Measurements from ENCODE around the gene PDE1C.
"Not testable (repeated sequence)": the region's sequence is repeated elsewhere in the genome, so short reads cannot be mapped to it uniquely, and the experiment has no call there.

PDE1C gene

DNA sequence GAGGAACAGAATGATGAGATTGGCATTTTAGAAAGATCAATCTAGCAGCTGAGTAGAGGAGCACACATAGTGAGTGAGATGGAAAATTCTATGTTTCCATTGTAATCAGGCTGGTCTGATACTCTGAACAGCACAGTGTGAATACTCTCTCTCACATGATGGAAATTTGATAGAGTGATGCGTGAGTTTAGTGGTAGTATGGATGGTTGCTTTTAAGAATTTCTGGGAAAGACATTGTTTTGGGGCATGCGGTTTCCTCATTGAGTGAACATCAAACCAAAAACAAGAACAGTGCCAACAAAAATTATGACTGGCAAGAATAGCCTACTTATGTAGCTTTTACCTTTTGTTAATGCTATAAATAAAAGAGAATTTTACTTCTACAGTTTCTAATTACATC lies 183.2 kb downstream of the PDE1C start:
- no peak for DNase-seq

DNA sequence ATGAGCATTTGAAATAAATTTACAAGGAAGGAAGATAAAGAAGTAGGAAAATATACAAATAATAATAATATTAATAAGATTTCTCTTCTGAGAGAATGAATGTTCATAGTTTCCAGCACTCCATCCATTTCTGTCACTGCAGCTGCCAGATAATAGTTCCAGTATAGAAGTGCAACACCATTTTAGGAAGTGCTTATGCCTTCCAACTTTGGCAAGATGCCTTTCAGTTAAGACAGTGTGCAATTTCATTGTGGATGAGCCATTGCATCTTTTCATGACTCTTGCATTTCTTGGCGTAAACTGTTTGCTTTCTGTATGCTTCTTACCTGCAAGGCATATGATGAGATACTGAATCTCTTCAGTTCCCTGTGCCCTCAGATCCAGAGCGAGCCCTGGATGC lies 185.0 kb downstream of the PDE1C start:
- no peak for DNase-seq

DNA sequence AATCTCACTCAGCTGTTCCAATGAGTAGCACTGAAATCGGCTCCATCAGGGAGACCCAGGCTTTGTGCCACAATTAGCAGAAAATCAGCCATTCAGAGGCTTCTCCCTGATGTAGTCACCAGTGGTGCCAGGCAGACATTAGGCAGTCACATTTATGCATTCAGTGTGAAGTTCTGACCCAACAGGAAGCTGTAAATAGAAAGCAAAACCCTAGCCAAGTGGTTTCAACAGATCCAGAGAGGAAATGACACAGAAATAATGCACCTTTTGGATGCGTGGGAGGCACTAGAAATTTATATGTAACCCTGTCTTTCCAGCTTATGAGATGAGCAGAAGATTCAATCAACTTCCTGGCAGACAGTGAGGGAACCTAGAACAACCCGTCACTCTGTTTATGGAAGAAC lies 186.4 kb downstream of the PDE1C start:
- no peak for DNase-seq

DNA sequence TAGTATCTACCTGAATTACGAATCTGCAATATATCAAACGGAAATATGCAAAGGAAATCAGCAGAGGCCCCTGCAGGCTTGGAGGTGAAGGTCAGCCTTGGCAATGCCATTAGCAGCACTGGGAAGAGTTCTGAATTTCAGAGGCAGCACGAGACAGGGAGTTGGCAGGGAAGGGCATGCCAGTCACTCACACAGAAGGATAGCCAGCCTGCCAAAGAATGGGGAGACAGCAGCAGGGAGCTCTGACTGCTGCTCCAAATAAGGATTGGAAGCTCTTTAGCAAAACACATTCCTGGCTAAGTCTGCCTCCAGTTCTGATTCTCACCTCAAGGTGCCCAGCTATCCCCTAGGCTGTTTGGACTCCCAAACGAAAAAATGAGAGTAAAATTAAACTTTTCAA lies 188.0 kb downstream of the PDE1C start:
- no peak for DNase-seq

DNA sequence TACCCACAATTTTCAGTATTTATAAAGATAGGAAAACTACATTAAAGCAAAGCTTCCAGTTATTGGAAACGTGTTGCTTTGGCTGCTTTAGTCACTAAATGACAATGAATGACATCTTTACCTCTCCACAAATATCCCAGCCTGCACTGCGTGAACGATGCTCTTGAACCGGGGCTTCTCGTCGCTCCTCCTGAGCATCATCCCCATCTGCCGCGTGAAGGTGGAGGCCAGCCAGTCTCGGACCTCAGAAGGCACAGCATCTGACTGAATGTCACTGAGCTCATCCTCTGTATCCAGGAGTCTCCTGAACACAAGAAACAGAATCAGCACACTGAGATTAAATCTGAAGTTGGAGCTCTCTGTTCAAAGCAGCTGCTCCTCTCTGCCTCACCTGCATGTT lies 191.3 kb downstream of the PDE1C start:
- no peak for DNase-seq

DNA sequence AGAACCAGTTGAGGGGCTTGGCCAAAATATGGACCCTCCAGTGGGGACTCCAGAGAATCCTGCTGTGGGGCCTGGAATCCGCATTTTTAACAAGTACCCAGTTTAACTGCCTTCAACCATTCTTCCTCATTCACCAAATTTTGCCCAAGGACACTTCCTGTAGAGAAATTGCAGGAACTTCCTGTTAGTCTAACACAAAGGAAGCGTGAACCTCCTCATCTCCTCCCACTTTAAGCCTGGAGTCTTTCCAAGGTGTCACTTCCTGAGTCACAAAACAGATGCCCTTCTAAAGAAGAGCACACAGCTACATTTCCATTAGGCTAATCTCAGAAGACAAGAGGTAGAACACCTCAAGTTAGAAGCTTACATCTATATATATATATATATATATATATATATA lies 194.8 kb downstream of the PDE1C start:
- no peak for DNase-seq

DNA sequence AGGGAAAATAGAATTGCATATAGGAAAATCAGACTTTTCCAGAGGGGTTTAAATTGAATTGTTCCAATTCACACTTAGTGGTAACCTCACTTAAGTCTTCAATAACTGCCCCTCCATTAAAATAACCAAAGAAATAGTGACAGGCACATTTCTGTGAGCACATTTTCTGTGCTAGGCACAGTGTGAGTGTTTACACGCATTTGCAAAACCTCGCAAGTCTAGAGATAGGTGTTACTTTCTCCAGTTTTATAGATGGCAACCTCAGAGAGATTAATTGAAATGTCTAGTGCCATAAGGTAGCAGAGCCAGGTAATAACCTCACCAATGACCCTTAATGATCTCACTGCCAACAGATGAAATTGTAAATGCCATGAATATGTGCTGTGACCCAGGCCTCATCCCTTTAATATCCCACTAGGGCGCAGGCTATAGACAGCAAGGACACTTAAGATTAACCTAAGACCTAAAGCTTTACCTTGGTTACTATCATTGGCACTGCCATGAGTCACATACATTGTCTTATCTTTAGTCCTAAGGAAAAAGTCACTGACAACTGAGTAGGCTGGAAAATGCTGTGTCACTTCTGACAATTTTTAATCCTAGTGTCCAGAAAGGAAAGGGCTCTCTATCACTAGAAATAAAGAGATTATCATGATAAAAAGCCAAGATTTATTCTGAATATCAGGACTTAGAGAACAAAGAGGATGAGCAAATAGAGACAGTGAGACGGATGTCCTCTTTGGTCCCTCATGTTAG lies 195.4 kb downstream of the PDE1C start:
- no peak for DNase-seq

DNA sequence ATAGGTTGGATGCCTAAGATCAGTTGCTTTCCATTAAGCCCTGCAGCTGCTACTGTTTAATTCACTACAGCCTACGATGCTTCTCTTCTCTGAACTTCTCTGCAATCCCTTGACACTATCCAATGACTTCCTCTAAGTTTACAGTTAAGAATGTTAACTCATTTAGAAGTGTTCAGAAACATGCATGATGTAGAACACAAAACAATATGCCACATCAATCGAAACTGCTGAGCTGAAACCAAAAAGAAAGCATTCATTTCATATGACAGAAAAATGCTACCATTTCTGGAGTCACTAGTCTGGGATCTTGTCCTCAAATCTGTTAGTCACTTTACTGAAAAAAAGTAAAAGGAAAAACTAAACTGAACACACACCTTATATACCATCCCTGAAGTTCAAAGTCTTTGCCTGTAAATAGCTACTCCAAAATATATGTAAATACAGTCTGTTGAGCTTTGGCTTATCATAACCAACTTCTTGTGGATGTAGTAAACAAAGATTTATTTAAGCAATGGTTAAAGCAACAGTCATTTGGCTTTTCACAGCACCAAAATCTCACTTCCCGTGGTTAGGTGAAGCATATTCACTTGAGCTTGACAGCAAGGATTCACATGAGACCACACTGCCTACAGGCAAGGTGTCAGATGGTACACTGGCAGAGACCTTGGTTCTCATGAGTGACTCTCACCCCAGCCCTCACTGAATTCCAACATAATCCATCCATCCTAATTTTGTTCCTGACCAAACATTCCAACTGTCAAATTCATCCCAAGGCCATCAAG lies 196.2 kb downstream of the PDE1C start:
- no peak for DNase-seq

DNA sequence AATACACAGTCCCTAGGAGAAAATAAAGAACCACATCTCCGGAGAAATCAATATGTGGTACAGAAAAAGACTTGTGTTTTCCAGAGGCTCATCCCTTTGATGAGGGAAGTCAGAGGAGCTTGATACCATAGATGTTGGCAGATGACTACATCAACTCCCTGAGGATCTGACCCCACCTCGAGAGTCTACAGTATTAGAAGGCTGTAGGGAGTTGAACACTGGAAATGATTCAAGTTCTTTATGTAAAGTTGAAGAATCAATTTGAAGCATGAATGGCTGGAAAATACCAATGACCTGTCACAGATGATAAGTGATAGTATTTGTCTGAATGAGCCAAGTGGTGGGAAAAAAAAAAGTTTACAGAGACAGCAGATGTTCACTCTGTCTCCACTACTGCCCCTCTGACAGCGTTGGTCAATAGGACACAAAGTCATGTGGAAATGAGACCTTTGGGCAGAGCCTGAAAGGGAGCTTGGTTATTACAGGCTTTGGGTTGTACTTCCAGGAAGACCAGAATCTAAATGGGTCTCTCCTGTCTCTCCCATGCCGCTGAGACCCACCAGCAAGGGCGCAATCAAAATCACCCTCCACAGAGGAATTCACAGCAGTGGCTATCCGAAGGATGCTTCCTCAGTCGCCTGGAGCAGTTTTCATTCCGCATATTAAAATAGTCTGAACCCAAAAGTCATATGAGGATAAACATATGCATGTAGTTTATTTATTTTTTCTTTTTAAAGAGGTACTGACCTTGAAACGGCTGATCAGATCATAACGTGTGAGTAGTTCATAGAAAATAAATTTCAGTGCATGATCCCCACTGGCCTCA lies 197.4 kb downstream of the PDE1C start:
- DNase-seq, result no peak

DNA sequence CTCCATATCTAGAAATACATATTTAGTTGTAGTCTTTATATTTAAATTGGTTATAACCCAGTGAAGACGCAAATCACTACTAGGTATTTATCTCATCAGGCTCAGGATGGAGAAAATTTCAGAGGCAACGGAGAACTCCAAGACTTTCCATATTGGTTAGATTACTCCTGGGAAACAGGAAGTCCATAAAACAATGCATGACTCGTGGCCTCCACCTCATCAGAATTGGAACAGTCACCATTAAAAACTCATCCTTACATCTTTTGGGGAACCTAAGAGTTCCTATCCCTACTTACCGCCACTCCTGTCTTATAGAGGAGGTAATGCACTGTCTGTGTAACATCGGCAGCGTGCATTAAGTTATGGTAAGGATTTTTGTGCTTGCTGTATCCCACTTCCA lies 205.6 kb downstream of the PDE1C start:
- DNase-seq, result no peak

DNA sequence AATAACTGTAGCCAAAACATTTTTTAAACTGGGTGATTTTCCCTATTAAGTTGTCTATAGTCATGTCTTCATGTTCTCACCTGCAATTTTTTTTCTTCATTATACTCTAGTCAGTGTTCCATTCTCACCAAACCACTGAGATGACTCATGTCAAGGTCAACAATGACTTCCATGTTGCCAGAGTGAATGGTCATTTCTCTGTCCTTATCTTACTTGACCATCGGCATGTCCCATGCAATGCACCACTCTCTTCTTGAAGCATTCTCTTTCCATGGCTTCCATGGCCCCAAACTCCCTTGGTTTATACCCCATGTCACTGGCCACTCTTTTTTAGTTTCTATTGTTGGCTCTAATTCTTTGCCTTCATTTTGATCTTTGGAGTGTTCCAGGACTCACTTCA lies 209.3 kb downstream of the PDE1C start:
- DNase-seq, result no peak

DNA sequence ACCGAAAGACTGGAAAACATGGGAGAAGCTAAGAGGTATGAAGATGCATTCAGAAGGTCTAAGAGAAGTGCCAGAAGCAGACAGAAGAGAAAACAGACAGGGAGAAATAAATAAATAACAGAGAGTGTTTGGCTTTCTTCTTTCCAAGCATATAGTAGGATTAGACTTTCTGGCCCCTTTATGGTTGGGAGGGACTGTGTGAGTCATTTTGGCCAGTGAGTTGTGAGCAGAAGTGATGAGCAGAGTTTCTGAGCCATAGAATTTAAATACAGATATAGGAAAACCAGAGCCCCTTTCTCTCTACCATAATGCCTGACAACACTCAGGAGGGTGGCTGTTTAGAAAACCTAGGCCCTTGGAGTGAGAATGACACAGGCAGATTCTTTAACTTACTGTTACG lies 212.2 kb downstream of the PDE1C start:
- DNase-seq, result no peak

DNA sequence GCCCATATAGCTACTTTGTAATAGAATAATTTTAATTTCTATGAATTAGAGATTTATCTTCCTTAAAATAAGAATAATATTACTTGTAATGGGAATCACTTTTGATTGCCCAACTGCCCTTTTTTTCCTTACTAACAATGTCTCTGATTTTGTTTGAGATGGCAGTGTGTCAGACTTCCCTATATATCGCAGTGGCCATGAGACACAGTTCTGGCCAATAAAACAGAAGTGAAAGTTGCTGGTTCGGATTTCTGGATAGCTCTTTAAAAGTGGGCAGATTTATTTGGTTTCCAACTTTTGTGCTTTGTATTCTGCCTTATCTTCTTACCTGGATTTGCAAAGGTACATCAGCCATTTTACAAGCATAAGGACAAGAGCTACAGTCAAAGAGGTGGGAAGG lies 213.0 kb downstream of the PDE1C start:
- no peak for DNase-seq

DNA sequence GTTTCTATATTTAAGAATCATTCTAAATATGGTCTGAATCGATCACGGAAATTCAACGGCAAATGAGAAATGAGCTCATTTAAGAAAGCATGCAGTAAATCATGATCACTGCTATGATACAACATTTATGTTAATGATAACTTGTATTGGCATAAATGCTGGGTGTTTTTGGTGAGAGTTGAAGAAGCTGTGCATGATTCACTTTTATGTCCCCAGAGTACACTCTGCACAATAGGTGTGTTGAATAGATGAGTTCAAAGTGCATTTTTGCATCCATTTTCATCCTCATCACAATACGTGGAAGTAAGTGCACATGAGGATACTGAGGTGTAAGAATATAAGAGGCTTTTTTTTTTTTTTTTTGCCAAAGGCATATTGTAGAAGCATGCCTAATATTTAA lies 213.9 kb downstream of the PDE1C start:
- DNase-seq, result no peak

DNA sequence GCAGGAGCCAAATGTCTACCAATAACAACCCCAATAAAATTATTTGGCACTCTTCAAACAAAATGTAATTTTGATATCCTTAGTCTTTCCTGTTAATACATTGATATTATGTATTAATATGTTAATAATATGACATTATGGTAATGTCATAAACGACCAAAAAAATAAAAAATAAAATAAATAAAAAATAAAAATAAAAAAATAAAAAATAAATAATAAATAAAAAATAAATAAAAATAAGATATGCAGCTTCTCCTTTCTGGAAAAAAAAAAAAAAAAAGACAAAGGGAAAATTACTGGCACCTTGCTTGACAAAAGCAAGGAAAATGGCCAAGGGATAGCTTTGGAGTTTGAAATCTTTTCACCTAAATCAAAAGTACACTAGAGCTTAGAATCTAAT lies 214.7 kb downstream of the PDE1C start:
- DNase-seq, result no peak

DNA sequence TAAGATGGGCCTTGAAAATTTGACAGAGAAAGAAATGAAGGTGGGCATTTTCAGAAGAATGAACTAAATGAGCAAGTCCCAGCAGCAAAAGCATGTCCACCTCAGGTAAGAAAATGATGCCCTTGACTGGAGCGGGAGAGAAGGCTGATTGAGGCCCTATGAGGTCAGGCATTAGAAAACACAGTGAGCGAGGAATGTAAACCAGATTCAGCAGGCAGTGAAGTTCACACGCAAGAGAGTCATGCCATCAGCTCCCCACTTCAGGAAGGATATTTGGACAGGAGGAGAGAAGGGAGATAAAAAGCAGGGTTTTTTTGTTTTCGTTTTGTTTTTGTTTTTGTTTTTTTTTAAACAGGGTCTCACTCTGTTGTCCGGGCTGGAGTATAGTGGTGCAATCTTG lies 216.8 kb downstream of the PDE1C start:
- no peak for DNase-seq

DNA sequence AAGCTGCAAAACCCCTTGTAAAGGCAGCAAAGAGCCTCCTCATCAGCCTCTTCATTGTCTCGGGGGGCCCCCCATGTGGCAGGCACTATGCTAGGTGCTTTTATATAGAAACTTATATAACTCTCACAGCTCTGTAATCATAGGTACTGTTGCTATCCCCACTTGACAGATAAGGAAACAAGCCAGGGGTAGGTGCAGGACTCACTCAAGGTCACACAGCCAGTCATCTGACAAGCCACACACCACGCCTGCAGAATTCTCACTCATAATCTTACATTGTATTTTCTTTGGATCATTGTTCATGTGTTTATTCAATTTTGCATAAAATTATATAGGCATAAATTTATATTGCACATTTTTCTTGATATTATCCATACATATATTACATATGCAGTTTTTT lies 217.7 kb downstream of the PDE1C start:
- no peak for DNase-seq

DNA sequence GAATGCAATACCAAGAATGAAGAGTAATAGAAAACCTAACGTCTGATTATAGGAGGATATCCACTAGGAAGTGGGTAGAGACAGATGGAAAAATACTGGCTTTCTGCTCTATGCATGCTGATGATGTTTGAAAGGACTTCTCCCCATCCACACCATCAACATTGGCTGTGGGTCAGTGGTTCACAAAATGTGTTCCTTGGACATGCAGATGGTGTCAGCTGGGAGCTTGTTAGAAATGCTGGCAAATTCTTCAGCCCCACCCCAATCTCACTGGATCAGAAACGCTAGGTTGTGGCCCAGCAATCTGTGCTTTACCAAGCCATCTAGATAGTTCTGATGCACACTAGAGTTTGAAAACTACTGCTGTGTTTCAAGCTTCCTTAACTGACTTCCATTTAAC lies 219.1 kb downstream of the PDE1C start:
- DNase-seq, result no peak

DNA sequence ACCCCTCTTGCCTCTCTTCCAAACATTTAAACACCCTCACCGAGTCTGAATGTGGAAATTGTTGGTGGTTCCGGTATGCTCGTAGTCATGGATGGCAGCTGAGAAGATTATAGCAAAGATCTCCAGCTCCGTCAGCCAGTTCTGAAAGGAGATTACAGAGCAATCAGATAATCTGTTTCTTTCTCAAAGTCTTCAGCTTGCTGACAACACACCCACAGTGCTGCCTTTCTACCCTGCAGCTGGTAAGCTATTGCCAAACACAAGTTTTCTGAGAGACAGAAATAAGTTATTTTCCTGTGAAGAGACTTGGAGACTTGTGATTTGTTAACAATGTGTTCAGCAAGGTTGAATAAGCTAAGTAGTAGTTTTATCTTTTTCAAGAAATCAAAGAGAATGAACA lies 219.6 kb downstream of the PDE1C start:
- no peak for DNase-seq

DNA sequence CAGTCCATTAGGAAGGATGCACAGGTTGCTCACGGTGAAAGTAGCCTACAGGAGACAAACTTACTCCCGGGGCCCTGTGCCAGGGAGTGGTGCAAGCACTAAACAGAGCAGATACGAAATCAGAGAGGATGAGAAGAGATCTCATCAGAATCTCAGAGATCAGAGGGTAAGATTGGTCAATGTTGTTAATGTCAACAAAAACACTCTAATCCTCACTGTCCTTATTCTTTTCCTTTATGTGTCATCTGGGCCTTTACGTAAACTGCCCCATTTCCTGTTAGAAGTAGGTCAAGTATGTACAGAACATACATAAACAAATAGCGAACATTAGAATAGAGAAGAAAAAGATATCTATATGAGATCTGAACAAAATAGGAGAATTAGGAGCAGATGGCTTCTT lies 220.1 kb downstream of the PDE1C start:
- no peak for DNase-seq

DNA sequence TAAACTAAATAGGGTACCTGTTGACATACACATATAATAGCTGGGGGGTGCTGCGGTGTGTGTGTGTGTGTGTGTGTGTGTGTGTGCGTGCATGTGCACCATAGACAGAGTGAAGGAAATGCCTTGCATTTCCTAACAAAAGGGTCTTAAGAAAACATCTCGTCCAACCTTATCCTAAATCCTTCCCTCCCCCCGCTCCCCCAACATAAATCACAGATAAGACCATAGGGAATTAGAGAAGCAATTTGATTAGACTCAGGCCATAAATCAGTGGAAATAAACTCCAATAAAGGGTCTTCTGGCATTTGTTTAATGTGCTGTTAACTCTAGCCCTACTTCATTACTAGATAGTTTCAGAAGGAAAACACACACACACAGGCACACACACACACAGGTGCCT lies 234.7 kb downstream of the PDE1C start:
- no peak for DNase-seq

DNA sequence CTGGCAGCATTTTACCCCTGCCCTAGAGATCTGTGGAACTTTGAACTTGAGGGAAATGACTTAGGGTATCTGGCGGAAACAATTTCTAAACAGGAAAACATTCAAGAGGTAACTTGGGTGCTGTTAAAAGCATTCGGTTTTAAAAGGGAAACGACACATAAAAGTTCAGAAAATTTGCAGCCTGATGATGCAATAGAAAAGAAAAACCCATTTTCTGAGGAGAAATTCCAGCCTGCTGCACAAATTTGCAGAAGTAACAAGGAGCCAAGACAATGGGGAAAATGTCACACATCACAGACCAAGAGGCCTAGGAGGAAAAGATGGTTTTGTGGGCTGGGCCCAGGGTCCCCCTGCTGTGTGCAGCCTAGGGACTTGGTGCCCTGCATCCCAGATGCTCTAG lies 236.6 kb downstream of the PDE1C start:
- DNase-seq, result not testable (repeated sequence)

DNA sequence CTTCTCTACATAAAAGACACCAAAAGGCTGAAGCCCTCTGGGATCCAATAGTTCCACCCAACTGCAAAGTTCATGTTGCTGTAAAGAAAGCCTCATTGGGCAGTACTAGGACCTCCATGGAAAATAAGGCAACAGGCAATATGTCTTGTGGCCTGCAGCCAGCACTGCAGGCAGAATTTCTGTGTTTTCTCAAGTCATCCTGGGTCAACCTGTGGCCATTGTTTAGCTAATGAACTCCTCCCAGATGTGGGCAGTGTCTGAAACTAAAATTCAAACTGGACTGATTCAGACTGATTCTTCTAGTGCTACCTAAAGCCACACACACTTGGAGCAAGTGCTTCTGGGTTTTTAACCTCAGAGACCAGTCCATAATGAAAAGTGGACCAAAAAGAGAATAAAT lies 241.7 kb downstream of the PDE1C start:
- DNase-seq, result no peak

DNA sequence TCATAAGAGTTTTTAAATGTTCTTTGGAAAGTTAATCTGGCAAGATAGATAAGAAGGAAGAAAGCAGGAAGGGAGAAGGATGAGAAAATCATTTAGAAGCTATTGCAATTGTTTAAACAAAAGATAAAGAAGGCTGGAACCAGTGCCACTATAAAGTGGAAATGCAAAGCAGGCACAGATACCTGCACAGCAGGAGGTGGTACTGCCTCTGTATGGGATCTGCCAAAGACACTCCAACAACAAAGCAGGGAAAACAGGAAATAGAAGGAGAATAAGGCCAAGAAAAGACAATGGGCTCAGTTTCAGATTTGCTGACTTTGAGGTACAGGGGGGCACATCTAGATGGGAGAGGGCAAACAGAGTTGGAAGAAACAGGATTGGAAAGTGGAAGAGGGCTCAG lies 244.6 kb downstream of the PDE1C start:
- DNase-seq, result no peak
